H4 (cell line): Measurements from ENCODE around the gene TMEM236. TPM values are rescaled to one million over a fixed set of nuclear protein-coding genes. Genes with fewer than 3 reads are reported as not detected.

Source experiments
- DNase-seq: peaks from one replicate; pipeline ENCODE4 v3.0.0-alpha.2; 2015; ENCODE audit warnings: low spot score
- total RNA-seq: library from RNA; depleted of rRNA; stranded (reverse); fragments of >200 nt; shearing (Covaris generic); gene quantifications from 2 replicates; pipeline ENCODE4 v1.2.3, GENCODE V29; 2014; rRNA removed

The TMEM236 gene
- total RNA-seq, 1 experiment from 2014 or later = 0.04 TPM

DNA sequence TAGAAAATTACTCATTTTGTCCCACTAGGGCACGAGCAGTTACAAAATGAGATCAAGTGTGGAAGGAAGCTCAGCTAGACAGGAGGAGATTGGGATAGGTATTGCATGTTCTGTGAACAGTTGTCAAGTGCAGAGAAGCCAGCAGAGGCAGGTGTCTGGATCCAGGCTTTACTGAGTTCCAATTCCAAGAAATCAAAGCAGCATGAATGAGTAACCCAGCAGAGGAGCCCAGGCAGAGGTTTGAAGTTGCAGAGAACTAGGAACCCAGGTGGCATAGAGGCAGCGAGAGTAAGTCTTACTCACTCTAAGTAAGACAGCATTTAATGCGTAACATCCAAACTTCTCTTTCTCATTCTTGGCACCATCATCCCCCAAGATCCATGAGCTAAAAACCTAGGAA, 68.9 kb downstream of the TMEM236 start:
- no peak for DNase-seq

DNA sequence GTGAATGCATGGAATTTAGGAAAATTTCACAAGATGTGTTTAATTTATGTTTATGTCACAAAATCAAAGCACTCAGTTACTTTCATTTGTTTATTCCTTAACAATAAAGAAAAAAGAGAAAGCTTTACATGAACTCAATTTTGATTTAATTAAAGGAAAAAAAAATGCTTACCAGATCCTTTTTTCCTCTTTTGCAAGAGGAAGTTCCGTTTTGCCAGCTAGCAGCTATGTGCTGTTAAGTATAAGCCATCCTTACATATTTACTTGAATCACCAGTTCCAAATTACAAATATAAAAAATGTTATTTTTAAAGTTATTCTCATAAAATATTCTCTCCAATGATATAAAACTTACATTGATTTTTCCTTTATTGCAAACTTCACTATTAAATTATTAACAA, 69.9 kb downstream of the TMEM236 start:
- no peak for DNase-seq

DNA sequence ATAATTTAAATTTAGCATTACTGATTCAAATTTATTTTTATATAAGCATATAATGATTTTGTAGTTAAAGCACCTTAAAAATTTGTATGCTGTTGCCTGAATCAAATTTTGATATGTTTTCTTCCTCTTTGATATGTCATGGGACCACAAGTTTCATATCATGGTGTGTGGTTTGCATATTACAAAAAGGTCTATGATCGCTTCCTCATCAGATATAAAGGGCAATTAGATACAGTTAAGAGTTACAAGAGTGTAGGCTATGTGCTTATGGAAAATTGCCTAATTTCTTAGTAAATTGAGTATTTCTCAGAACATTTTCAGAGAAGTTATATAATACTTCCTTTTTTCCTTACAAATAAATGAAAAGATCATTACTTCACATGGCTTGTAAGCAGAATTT, 79.3 kb downstream of the TMEM236 start:
- DNase-seq = no peak

DNA sequence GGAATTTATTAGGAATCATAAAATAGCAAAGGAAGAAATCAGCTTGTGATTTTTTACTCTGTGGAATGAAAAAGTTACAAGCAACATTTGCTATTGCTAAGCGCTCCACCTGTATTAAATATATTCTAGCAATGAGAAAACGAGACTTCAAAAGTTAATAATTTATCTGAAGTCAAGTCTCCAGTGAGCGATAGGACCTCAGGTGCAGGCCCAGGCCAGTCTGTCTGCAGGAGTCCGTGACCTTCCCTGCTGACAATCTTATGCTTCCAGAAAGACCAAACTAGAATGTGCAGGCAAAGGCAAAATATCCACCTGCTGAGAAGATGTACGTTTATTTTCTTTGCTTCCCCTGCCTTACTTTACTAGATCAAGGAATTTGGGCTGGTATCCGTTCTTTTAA, 79.9 kb downstream of the TMEM236 start:
- no peak for DNase-seq

DNA sequence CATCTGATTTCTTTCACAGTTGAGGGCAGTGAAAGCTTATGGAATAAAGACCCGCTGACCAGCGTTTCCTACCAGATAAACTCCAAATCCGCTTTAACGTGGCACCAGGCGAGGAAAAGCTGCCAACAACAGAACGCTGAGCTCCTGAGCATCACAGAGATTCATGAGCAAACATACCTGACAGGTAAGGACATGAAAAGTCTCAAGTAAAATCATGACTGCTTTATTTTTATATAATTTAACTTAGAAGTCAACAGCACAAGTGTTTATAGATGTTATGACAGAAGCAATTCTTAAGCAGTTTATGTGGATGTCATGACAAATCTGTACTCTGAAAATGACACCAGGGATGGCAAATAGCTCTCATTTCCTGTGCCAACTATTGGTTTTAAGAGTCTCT, 81.7 kb downstream of the TMEM236 start:
- no peak for DNase-seq

DNA sequence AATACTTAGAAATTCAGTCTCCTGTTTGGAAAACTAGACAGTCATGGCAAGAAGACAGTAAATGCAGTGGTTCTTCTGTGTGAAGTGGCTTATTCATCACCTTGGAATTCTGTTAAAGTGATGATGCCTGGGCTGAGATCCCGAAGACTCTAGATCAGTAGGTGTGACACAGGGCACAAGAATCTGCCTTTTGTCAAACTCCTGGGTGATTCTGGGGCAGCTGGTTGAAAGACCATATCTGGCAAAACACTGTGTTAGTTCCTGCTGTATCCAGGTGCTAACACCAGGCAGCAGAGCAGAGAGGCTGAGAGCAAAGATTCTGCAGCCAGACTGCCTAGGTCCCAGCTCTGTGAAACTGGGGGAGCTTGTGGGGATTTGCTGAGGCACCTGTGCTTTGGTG, 83.7 kb downstream of the TMEM236 start:
- DNase-seq = peak; percentile 16

DNA sequence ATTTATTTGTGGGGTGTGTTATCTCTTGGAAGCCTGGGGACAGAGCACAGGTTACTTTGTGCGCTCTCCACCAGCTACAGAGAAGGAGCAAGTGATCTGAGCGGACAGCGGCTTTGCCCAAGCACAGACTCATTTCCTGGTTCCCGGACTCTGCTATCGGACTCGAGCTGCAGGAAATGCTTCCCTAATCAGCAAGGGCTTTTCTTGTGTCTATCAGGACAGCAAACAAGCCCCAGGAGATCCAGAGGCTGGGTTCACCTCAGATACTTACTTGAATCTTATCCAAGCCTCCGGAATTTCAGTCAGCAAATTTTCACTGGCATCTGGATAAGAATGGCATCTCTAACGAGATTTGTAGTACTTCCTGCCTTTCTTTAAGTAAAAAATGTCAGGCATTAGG, 84.9 kb downstream of the TMEM236 start:
- DNase-seq = peak; percentile 13

DNA sequence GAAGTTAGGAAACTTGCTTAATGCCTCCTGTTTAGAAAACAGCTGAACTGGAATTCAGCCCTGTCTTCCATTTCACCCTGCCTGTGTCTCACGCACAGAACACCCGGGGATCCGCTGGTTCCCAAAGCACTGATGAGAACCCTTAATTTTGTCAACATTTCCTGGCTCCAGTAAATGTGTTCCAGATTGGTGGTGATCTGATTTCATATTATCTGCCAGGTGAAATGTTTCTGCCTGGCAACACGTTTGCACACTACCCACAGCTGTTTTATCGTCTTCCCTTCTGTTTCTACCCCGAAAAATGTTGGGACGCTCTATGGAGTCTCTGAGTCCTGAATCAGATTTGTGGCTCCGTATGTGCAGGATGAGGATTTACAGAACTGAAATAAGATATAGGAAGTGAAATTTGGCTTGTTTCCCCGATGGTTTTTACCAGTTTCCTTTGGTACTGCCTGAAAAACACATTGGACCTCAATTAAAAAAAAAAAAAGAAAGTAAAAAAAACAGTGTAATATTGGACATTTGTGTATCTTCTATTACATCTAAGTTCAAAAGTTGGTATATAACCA, 86.2 kb downstream of the TMEM236 start:
- no peak for DNase-seq

DNA sequence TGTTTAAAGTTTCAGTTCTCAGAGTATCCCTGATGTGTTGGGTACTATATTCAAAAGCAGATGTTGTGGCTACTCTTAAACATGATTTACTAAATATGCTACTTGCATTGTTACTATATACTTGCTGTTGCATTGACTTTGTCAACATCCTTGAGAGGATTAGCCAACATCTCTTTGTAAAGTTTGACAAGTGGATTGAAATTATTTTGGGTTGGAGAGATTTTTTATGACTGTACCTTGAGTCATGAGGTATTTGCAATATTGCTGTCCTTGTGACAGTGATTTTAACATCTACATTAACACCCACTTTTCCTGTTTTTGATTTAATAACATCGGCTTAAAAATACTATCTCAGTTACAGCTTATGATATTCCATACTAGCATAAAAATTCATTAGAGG, 89.0 kb downstream of the TMEM236 start:
- no peak for DNase-seq

DNA sequence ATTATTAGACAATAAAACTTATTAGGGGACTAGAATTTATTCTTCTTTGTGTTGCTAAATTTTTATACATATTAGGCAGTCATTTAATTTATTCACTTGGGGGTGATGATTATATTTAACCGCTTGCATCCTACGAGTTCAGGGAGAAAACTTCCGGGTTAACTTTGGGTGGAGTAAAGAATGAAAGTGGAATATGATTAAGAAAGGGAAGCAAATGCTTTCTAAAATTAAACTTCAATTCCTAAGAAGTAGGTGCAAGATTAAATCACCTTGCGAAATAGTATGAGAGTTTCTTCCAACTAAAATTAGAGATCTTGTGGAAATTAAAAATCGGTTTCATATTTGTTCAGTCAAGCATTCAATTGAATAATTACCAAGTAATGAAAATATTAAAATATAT, 90.6 kb downstream of the TMEM236 start:
- no peak for DNase-seq

DNA sequence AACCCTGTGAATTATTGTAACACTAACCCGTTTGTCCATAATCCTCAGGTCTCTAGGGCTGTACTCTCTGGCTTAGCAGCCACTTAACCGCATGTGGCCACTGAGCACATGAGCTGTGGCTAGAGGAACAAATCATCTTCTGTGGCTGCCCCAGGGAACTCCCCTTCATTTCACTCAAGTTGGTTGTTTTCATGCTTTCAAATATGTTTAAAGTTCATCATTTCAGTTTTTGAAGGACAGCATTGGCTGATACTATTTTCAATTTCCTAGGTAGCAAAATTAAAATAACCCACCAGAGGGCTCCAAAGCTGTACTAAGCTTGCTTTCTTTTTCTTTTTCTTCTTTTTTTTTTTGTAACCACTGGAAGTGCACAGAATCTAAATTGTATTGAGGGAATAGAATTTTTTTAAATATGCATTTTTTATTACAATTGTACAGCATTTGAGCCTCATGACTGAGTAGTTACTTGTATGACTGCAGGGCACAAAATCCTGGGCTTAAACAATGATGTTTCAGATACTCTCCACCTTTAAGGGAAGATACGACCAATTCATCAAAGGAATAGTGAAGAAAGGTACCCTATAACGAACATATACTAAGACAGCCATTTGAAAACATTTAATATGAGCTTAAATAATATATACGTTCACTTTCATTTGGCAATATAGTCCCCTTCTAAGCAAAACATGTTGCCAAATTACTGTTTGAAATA, 95.7 kb downstream of the TMEM236 start:
- DNase-seq = no peak

DNA sequence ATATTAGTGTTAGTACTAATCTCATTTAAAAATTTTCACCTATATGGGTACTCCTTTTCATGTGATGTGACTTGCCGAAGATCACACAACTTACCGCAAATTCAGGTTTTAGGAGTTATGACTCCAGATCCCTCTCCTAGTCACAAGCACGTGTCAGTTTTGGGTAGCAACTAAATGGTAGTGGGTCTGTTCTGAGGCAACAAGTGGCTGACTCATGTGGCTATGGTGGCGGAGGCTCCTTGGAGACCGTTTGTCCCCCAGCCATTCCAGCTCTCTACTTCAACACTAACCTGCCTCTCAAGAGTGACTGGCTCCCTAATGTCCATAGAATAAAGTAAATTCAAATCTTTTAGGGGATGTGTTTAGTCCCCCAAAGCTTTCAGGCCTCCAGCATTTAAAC, 96.6 kb downstream of the TMEM236 start:
- DNase-seq = no peak

Other genes starting within 250 kb of the TMEM236 start
- gene HACD1, start 134.8 kb upstream of the TMEM236 start, total RNA-seq = 21.7 and 35.5 TPM in 2 replicates
- gene STAM, start 108.0 kb upstream of the TMEM236 start, total RNA-seq = 9.3 and 15.3 TPM in 2 replicates
- not detected in 2 replicates for gene MRC1, start 57.1 kb downstream of the TMEM236 start, total RNA-seq
- not detected in 2 replicates for gene SLC39A12, start 199.7 kb downstream of the TMEM236 start, total RNA-seq